Osteoblast (primary cell): Measurements from ENCODE around the gene UPF3A. TPM values are rescaled to one million over a fixed set of nuclear protein-coding genes. Genes with fewer than 3 reads are reported as not detected.
"Not testable (repeated sequence)": the region's sequence is repeated elsewhere in the genome, so short reads cannot be mapped to it uniquely, and the experiment has no call there.

Experiments used
- DNase-seq: peaks from one replicate; pipeline ENCODE4 v3.0.0; 2011; ENCODE audit warnings: low spot score, mixed read lengths; ENCODE audit not compliant: insufficient read length; ENCODE audit errors: missing footprints
- H2AFZ ChIP-seq: 2 replicates; pipeline ENCODE4 v1.6.0; 2011; ENCODE audit warnings: mild to moderate bottlenecking, low read length
- H3K27ac ChIP-seq: 2 replicates; pipeline ENCODE4 v1.5.1; 2011; ENCODE audit warnings: mild to moderate bottlenecking, low read depth, low read length, moderate library complexity
- H3K27me3 ChIP-seq: 2 replicates; pipeline ENCODE4 v1.6.0; 2012; ENCODE audit warnings: mild to moderate bottlenecking, control low read depth, inconsistent platforms, low read length, moderate library complexity; ENCODE audit not compliant: insufficient read depth
- H3K36me3 ChIP-seq: 2 replicates; pipeline ENCODE4 v1.5.1; 2011; ENCODE audit warnings: mild to moderate bottlenecking, low read length, control low read depth, moderate library complexity; ENCODE audit not compliant: insufficient read depth
- H3K4me1 ChIP-seq: 2 replicates; pipeline ENCODE4 v1.5.1; 2011; ENCODE audit warnings: mild to moderate bottlenecking, low read length, control low read depth, moderate library complexity; ENCODE audit not compliant: insufficient read depth
- H3K4me2 ChIP-seq: 2 replicates; pipeline ENCODE4 v1.6.0; 2011; ENCODE audit warnings: mild to moderate bottlenecking, low read length; ENCODE audit not compliant: insufficient read depth
- H3K4me3 ChIP-seq: fragments of 200-600 bp; sonication (generic); 3 replicates; pipeline ENCODE4 v1.5.1; 2012; ENCODE audit warnings: mild to moderate bottlenecking, low read length, inconsistent platforms; ENCODE audit not compliant: insufficient read depth
- H3K79me2 ChIP-seq: 2 replicates; pipeline ENCODE4 v1.6.0; 2012; ENCODE audit warnings: mild to moderate bottlenecking, low read length, control low read depth, inconsistent platforms; ENCODE audit not compliant: insufficient read depth
- H3K9me3 ChIP-seq: 2 replicates; pipeline ENCODE4 v1.5.1; 2011; ENCODE audit warnings: low read depth, low read length, control low read depth
- H4K20me1 ChIP-seq: 2 replicates; pipeline ENCODE4 v1.6.0; 2012; ENCODE audit warnings: mild to moderate bottlenecking, low read length, control low read depth; ENCODE audit not compliant: insufficient read depth
- total RNA-seq: library from RNA; depleted of rRNA; stranded (reverse); fragments of >200 nt; gene quantifications from 2 replicates; pipeline ENCODE4 v1.2.3, GENCODE V29; 2012
- TF ChIP-seq, protein P1 (sequence below): IDR thresholded peaks from 2 replicates; pipeline ENCODE4 v1.5.1; 2011; ENCODE audit warnings: mild to moderate bottlenecking, low read depth, low read length, moderate library complexity; ENCODE audit errors: extremely low read depth

Gene UPF3A
- total RNA-seq, 1 donor: 25.0 TPM

DNA sequence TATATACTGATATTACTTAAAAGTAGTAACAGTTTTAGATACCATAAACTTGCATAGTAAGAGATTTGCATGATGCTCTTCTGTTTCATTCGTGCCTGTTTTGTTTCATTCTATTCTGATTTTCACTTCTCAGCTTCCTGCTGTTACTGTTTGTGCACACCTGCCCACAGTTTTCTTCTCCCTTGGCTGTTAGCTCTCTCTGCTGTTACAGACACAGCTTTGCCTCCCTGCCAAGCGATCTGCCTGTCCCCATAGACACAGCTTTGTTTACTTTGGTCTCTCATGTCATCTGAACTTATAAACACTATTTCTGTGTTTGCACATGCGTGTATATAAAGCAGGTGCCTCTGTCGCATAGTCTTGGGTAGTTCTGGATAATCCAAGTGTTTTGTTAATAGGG is 21.4 kb upstream of the UPF3A start:
- H3K36me3 ChIP-seq: peaks cover 86% of the 10 kb centered on the region

DNA sequence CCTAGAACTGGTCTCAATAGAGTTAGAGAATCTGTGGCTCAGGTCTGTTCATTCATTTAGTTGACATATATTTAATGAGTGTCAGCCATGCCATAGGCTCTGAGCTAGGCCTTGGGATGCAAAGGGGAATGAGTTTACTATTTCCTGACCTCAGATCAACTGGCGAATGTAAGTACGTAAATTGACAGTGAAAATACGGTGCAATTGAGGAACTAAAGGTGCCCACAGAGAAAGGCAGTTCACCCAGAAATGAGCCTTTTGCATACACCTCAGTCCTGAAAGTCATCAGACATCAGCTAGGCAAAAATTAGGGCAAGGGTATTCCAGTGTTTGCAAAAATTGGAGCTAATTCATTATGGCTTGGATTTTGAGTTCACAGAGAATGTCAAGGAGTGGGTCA is 20.6 kb upstream of the UPF3A start:
- no peak overlapping the region for H3K27ac ChIP-seq
- TF ChIP-seq, protein P1, sequence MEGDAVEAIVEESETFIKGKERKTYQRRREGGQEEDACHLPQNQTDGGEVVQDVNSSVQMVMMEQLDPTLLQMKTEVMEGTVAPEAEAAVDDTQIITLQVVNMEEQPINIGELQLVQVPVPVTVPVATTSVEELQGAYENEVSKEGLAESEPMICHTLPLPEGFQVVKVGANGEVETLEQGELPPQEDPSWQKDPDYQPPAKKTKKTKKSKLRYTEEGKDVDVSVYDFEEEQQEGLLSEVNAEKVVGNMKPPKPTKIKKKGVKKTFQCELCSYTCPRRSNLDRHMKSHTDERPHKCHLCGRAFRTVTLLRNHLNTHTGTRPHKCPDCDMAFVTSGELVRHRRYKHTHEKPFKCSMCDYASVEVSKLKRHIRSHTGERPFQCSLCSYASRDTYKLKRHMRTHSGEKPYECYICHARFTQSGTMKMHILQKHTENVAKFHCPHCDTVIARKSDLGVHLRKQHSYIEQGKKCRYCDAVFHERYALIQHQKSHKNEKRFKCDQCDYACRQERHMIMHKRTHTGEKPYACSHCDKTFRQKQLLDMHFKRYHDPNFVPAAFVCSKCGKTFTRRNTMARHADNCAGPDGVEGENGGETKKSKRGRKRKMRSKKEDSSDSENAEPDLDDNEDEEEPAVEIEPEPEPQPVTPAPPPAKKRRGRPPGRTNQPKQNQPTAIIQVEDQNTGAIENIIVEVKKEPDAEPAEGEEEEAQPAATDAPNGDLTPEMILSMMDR: no peak

More for the DNA sequence above, 21.4 kb upstream of the UPF3A start:
- Histone ChIP-seq H3K4me2 (no peak overlapping the region), H2AFZ (no peak overlapping the region), H3K79me2 (peaks cover 3% of the 10 kb centered on the region), H3K27me3 (no peaks in the 10 kb centered on the region), H3K27ac (no peak overlapping the region), H3K4me3 (no peak overlapping the region), H4K20me1 (no peaks in the 10 kb centered on the region), H3K9me3 (no peaks in the 10 kb centered on the region), H3K4me1 (peaks cover 28% of the 10 kb centered on the region)
- TF ChIP-seq, protein P1: no peak
- no peak for DNase-seq

GRCh38 chr13:114261328-114261965 is 20.0 kb upstream of the UPF3A start:
- no peak overlapping the region for H3K4me3 ChIP-seq
- no peak overlapping the region for H3K4me2 ChIP-seq
- H3K79me2 ChIP-seq: peaks cover 3% of the 10 kb centered on the region
- peak; percentile 3 for DNase-seq
- TF ChIP-seq, protein P1: no peak
- H3K36me3 ChIP-seq: peaks cover 80% of the 10 kb centered on the region
- no peaks in the 10 kb centered on the region for H3K27me3 ChIP-seq
- no peaks in the 10 kb centered on the region for H4K20me1 ChIP-seq
- H3K9me3 ChIP-seq: no peaks in the 10 kb centered on the region
- H2AFZ ChIP-seq: no peak overlapping the region
- H3K27ac ChIP-seq: no peak overlapping the region
- peaks cover 43% of the 10 kb centered on the region for H3K4me1 ChIP-seq

More for the DNA sequence above, 20.6 kb upstream of the UPF3A start:
- H3K36me3 ChIP-seq: peaks cover 78% of the 10 kb centered on the region
- no peak overlapping the region for H3K4me3 ChIP-seq
- H2AFZ ChIP-seq: no peak overlapping the region
- no peaks in the 10 kb centered on the region for H4K20me1 ChIP-seq
- H3K79me2 ChIP-seq: peaks cover 3% of the 10 kb centered on the region
- H3K27me3 ChIP-seq: no peaks in the 10 kb centered on the region
- no peak for DNase-seq
- H3K9me3 ChIP-seq: no peaks in the 10 kb centered on the region
- H3K4me1 ChIP-seq: peaks cover 37% of the 10 kb centered on the region
- no peak overlapping the region for H3K4me2 ChIP-seq

GRCh38 chr13:114263578-114263977 is 17.8 kb upstream of the UPF3A start:
- H3K27me3 ChIP-seq: no peaks in the 10 kb centered on the region
- no peaks in the 10 kb centered on the region for H3K9me3 ChIP-seq
- peaks cover 5% of the 10 kb centered on the region for H3K79me2 ChIP-seq
- TF ChIP-seq, protein P1: no peak
- H3K4me1 ChIP-seq: peaks cover 50% of the 10 kb centered on the region
- no peak overlapping the region for H3K4me3 ChIP-seq
- H3K36me3 ChIP-seq: peaks cover 79% of the 10 kb centered on the region
- no peak overlapping the region for H2AFZ ChIP-seq
- H3K4me2 ChIP-seq: no peak overlapping the region
- H3K27ac ChIP-seq: peak overlapping the region; percentile 91
- DNase-seq: no peak
- no peaks in the 10 kb centered on the region for H4K20me1 ChIP-seq

GRCh38 chr13:114264313-114264712 is 17.1 kb upstream of the UPF3A start:
- not testable (repeated sequence) for H3K79me2 ChIP-seq, H3K9me3 ChIP-seq, H4K20me1 ChIP-seq, H3K27me3 ChIP-seq, H2AFZ ChIP-seq, DNase-seq
- H3K4me2 ChIP-seq: peak overlapping the region; percentile 57
- H3K4me3 ChIP-seq: peak overlapping the region; percentile 37
- H3K27ac ChIP-seq: peak overlapping the region; percentile 91
- H3K36me3 ChIP-seq: peaks cover 79% of the 10 kb centered on the region
- H3K4me1 ChIP-seq: peaks cover 58% of the 10 kb centered on the region
